Measurements from ENCODE around the gene BCAS4. TPM values are rescaled to one million over a fixed set of nuclear protein-coding genes. Genes with fewer than 3 reads are reported as not detected.

The BCAS4 gene
- total and polyA plus RNA-seq, 2 donors (not counting 1 experiment from before 2014, with no cell fraction given): 14.1 to 33.7 TPM

GRCh38 chr20:50848846-50849673 lies 54.2 kb downstream of the BCAS4 start:
- peak overlapping the region; percentile 40 for H3K4me2 ChIP-seq (ENCODE audit: extremely low read depth, insufficient read depth, low read length)

GRCh38 chr20:50850721-50851286 lies 55.9 kb downstream of the BCAS4 start:
- Histone ChIP-seq H3K9me3 (ENCODE audit: control insufficient read depth, insufficient read depth, low read depth, low read length) (no peaks in the 10 kb centered on the region), H2AFZ (ENCODE audit: low read length) (no peak overlapping the region), H4K20me1 (ENCODE audit: control insufficient read depth, extremely low read depth, insufficient read depth, low read length) (no peaks in the 10 kb centered on the region), H3K27ac (ENCODE audit: insufficient read depth, low read length) (no peak overlapping the region), H3K27me3 (ENCODE audit: control insufficient read depth, insufficient read depth, low read length) (no peaks in the 10 kb centered on the region), H3K4me3 (replicated peaks in 1 of 4; ENCODE audit: control extremely low read depth in 1 of 4, insufficient read depth in 1 of 4, low read depth in 3 of 4, low read length in 4 of 4) (no peak overlapping the region), H3K4me2 (ENCODE audit: extremely low read depth, insufficient read depth, low read length) (no peak overlapping the region), H3K9ac (ENCODE audit: insufficient read depth, low read length) (no peak overlapping the region), H3K36me3 (ENCODE audit: control insufficient read depth, insufficient read depth, low read length) (no peaks in the 10 kb centered on the region), H3K4me1 (ENCODE audit: control insufficient read depth, extremely low read depth, insufficient read depth, low read length) (peaks cover 5% of the 10 kb centered on the region), H3K79me2 (ENCODE audit: control insufficient read depth, insufficient read depth, low read length) (no peaks in the 10 kb centered on the region)
- no peak for TF ChIP-seq CTCF (conservative IDR thresholded peaks at IDR 0.05 in 1 of 2, IDR thresholded peaks at IDR 0.05 in 1 of 2; ENCODE audit: low read depth in 1 of 2, low read length in 2 of 2)
- TF ChIP-seq EZH2 (IDR thresholded peaks at IDR 0.05; ENCODE audit: low read length, missing control alignments): no peak
- DNase-seq (ENCODE audit: low read depth in 2 of 2): no peak

More at GRCh38 chr20:50848846-50849673, 54.2 kb downstream of the BCAS4 start:
- DNase-seq (ENCODE audit: low read depth in 2 of 2): no peak
- H3K4me3 ChIP-seq (replicated peaks in 1 of 4; ENCODE audit: control extremely low read depth in 1 of 4, insufficient read depth in 1 of 4, low read depth in 3 of 4, low read length in 4 of 4): no peak overlapping the region
- TF ChIP-seq CTCF (conservative IDR thresholded peaks at IDR 0.05 in 1 of 2, IDR thresholded peaks at IDR 0.05 in 1 of 2; ENCODE audit: low read depth in 1 of 2, low read length in 2 of 2): no peak
- TF ChIP-seq EZH2 (IDR thresholded peaks at IDR 0.05; ENCODE audit: low read length, missing control alignments): no peak
- no peaks in the 10 kb centered on the region for H3K79me2 ChIP-seq (ENCODE audit: control insufficient read depth, insufficient read depth, low read length)
- no peaks in the 10 kb centered on the region for H3K36me3 ChIP-seq (ENCODE audit: control insufficient read depth, insufficient read depth, low read length)
- H3K27ac ChIP-seq (ENCODE audit: insufficient read depth, low read length): no peak overlapping the region
- H3K27me3 ChIP-seq (ENCODE audit: control insufficient read depth, insufficient read depth, low read length): no peaks in the 10 kb centered on the region
- H4K20me1 ChIP-seq (ENCODE audit: control insufficient read depth, extremely low read depth, insufficient read depth, low read length): no peaks in the 10 kb centered on the region
- no peak overlapping the region for H2AFZ ChIP-seq (ENCODE audit: low read length)
- H3K4me1 ChIP-seq (ENCODE audit: control insufficient read depth, extremely low read depth, insufficient read depth, low read length): peaks cover 5% of the 10 kb centered on the region
- no peaks in the 10 kb centered on the region for H3K9me3 ChIP-seq (ENCODE audit: control insufficient read depth, insufficient read depth, low read depth, low read length)
- no peak overlapping the region for H3K9ac ChIP-seq (ENCODE audit: insufficient read depth, low read length)

GRCh38 chr20:50852085-50852484 lies 57.2 kb downstream of the BCAS4 start:
- H3K4me3 ChIP-seq (replicated peaks in 1 of 4; ENCODE audit: control extremely low read depth in 1 of 4, insufficient read depth in 1 of 4, low read depth in 3 of 4, low read length in 4 of 4): no peak overlapping the region
- no peaks in the 10 kb centered on the region for H4K20me1 ChIP-seq (ENCODE audit: control insufficient read depth, extremely low read depth, insufficient read depth, low read length)
- H3K79me2 ChIP-seq (ENCODE audit: control insufficient read depth, insufficient read depth, low read length): no peaks in the 10 kb centered on the region
- TF ChIP-seq CTCF (conservative IDR thresholded peaks at IDR 0.05 in 1 of 2, IDR thresholded peaks at IDR 0.05 in 1 of 2; ENCODE audit: low read depth in 1 of 2, low read length in 2 of 2): no peak
- no peak for TF ChIP-seq EZH2 (IDR thresholded peaks at IDR 0.05; ENCODE audit: low read length, missing control alignments)
- no peaks in the 10 kb centered on the region for H3K36me3 ChIP-seq (ENCODE audit: control insufficient read depth, insufficient read depth, low read length)
- H3K4me1 ChIP-seq (ENCODE audit: control insufficient read depth, extremely low read depth, insufficient read depth, low read length): peaks cover 5% of the 10 kb centered on the region
- H2AFZ ChIP-seq (ENCODE audit: low read length): no peak overlapping the region
- no peaks in the 10 kb centered on the region for H3K27me3 ChIP-seq (ENCODE audit: control insufficient read depth, insufficient read depth, low read length)
- no peak overlapping the region for H3K4me2 ChIP-seq (ENCODE audit: extremely low read depth, insufficient read depth, low read length)
- H3K9me3 ChIP-seq (ENCODE audit: control insufficient read depth, insufficient read depth, low read depth, low read length): no peaks in the 10 kb centered on the region
- DNase-seq (ENCODE audit: low read depth in 2 of 2): no peak
- no peak overlapping the region for H3K27ac ChIP-seq (ENCODE audit: insufficient read depth, low read length)
- H3K9ac ChIP-seq (ENCODE audit: insufficient read depth, low read length): no peak overlapping the region

All from fibroblast of lung (primary cell).